Astrocyte (in vitro differentiated cells and primary cell): ENCODE results near the gene GZMM. TPM values are rescaled to one million over a fixed set of nuclear protein-coding genes. Genes with fewer than 3 reads are reported as not detected.

Experiments used
- DNase-seq: peaks from one replicate; pipeline ENCODE4 v3.0.0-alpha.2; 2010; ENCODE audit warnings: low read depth
- FAIRE-seq: peaks from 2 replicates; lab custom pipeline; 2011; peaks lifted over from hg19 to GRCh38; lab: Jason Lieb, UNC
- H2AFZ ChIP-seq: 2 replicates; pipeline ENCODE4 v1.6.0; 2012; ENCODE audit warnings: low read depth, low read length, inconsistent platforms
- H3K27ac ChIP-seq: 2 replicates; pipeline ENCODE4 v1.5.1; 2011; ENCODE audit warnings: low read depth, low read length, inconsistent platforms
- H3K27me3 ChIP-seq: 2 replicates; pipeline ENCODE4 v1.6.0; 2011; ENCODE audit warnings: low read length, inconsistent platforms; ENCODE audit not compliant: insufficient read depth
- H3K36me3 ChIP-seq: 2 replicates; pipeline ENCODE4 v1.5.1; 2011; ENCODE audit warnings: low read length, inconsistent platforms; ENCODE audit not compliant: insufficient read depth
- H3K4me1 ChIP-seq: 2 replicates; pipeline ENCODE4 v1.5.1; 2011; ENCODE audit warnings: low read length, inconsistent platforms; ENCODE audit not compliant: insufficient read depth
- H3K4me2 ChIP-seq: 2 replicates; pipeline ENCODE4 v1.6.0; 2012; ENCODE audit warnings: low read length, inconsistent platforms
- H3K4me3 ChIP-seq: 2 replicates; pipeline ENCODE4 v1.5.1; 2011; ENCODE audit warnings: low read depth, mild to moderate bottlenecking, low read length, inconsistent platforms; ENCODE audit not compliant: insufficient read depth
- H3K79me2 ChIP-seq: 2 replicates; pipeline ENCODE4 v1.6.0; 2012; ENCODE audit warnings: mild to moderate bottlenecking, low read length, inconsistent platforms; ENCODE audit not compliant: insufficient read depth
- H3K9ac ChIP-seq: 2 replicates; pipeline ENCODE4 v1.6.0; 2012; ENCODE audit warnings: mild to moderate bottlenecking, low read length, inconsistent platforms
- H3K9me3 ChIP-seq: 2 replicates; pipeline ENCODE4 v1.5.1; 2012; ENCODE audit warnings: low read depth, mild to moderate bottlenecking, low read length, inconsistent platforms; ENCODE audit not compliant: insufficient read depth
- H4K20me1 ChIP-seq: 2 replicates; pipeline ENCODE4 v1.6.0; 2012; ENCODE audit warnings: low read length, inconsistent platforms; ENCODE audit not compliant: insufficient read depth
- H3K27ac Mint-ChIP-seq: one replicate; pipeline ENCODE4 v1.8.0; 2021; ENCODE audit warnings: mild to moderate bottlenecking, mixed read lengths; ENCODE audit not compliant: unreplicated experiment
- H3K27me3 Mint-ChIP-seq: one replicate; pipeline ENCODE4 v1.8.0; 2021; ENCODE audit warnings: low read depth, mixed read lengths; ENCODE audit not compliant: unreplicated experiment
- H3K36me3 Mint-ChIP-seq: one replicate; pipeline ENCODE4 v1.8.0; 2021; ENCODE audit warnings: low read depth, mixed read lengths; ENCODE audit not compliant: unreplicated experiment
- H3K4me1 Mint-ChIP-seq: one replicate; pipeline ENCODE4 v1.8.0; 2021; ENCODE audit warnings: low read depth, mixed read lengths; ENCODE audit not compliant: unreplicated experiment
- H3K4me3 Mint-ChIP-seq: one replicate; pipeline ENCODE4 v1.8.0; 2021; ENCODE audit warnings: mild to moderate bottlenecking, moderate library complexity, mixed read lengths; ENCODE audit not compliant: unreplicated experiment
- H3K9me3 Mint-ChIP-seq: one replicate; pipeline ENCODE4 v1.8.0; 2021; ENCODE audit warnings: mild to moderate bottlenecking, mixed read lengths; ENCODE audit not compliant: unreplicated experiment
- CTCF ChIP-seq: IDR thresholded peaks from 2 replicates; pipeline ENCODE4 v1.5.1; 2011; ENCODE audit warnings: low read depth, mild to moderate bottlenecking, inconsistent platforms, low read length, moderate library complexity; ENCODE audit not compliant: insufficient read depth
- EZH2 ChIP-seq: IDR thresholded peaks from 2 replicates; pipeline ENCODE4 v1.6.1; 2012; ENCODE audit warnings: mild to moderate bottlenecking, low read length, inconsistent platforms; ENCODE audit not compliant: insufficient read depth
- total RNA-seq: library from RNA; stranded (reverse); gene quantifications from 2 replicates; pipeline ENCODE4 v1.2.1, GENCODE V29; 2021

The GZMM gene
- total RNA-seq, 1 donor from 2014 or later = 0.70 TPM

- FAIRE-seq (no peak), DNase-seq (no peak)
- no peaks in the 10 kb centered on the region for H3K36me3 ChIP-seq
- no peaks in the 10 kb centered on the region for H3K9me3 Mint-ChIP-seq
- H3K9me3 ChIP-seq = no peaks in the 10 kb centered on the region
- H4K20me1 ChIP-seq = peaks cover 56% of the 10 kb centered on the region
- H3K27me3 ChIP-seq = no peaks in the 10 kb centered on the region
- peak overlapping the region; percentile 62 for H3K27ac Mint-ChIP-seq
- TF ChIP-seq EZH2 = peak; percentile 53
- no peak for TF ChIP-seq CTCF
- H3K9ac ChIP-seq = no peak overlapping the region
- H3K4me3 Mint-ChIP-seq = peak overlapping the region; percentile 76
- H3K4me3 ChIP-seq = no peak overlapping the region
- peaks cover 22% of the 10 kb centered on the region for H3K4me1 ChIP-seq
- H3K79me2 ChIP-seq = no peaks in the 10 kb centered on the region
- H3K27me3 Mint-ChIP-seq = peaks cover 30% of the 10 kb centered on the region
- H2AFZ ChIP-seq = no peak overlapping the region
- H3K27ac ChIP-seq = no peak overlapping the region
- peak overlapping the region; percentile 76 for H3K4me2 ChIP-seq
- no peaks in the 10 kb centered on the region for H3K36me3 Mint-ChIP-seq
- H3K4me1 Mint-ChIP-seq = peaks cover 3% of the 10 kb centered on the region
Observed at GRCh38 chr19:591099-591958, 47.5 kb downstream of the GZMM start.

- Mint-ChIP-seq H3K4me3 (no peak overlapping the region), H3K9me3 (no peaks in the 10 kb centered on the region), H3K27me3 (peaks cover 32% of the 10 kb centered on the region), H3K27ac (no peak overlapping the region), H3K4me1 (no peaks in the 10 kb centered on the region), H3K36me3 (no peaks in the 10 kb centered on the region)
- Histone ChIP-seq H3K27ac (no peak overlapping the region), H3K4me3 (no peak overlapping the region), H3K4me2 (no peak overlapping the region), H2AFZ (no peak overlapping the region), H3K9me3 (no peaks in the 10 kb centered on the region), H3K27me3 (peaks cover 3% of the 10 kb centered on the region), H3K79me2 (no peaks in the 10 kb centered on the region), H3K4me1 (peaks cover 16% of the 10 kb centered on the region), H4K20me1 (peaks cover 60% of the 10 kb centered on the region), H3K9ac (no peak overlapping the region), H3K36me3 (no peaks in the 10 kb centered on the region)
- TF ChIP-seq CTCF (no peak), EZH2 (no peak)
- no peak for DNase-seq
- FAIRE-seq = no peak
Observed at GRCh38 chr19:592101-592500, 48.2 kb downstream of the GZMM start.

- Mint-ChIP-seq H3K27ac (no peak overlapping the region), H3K27me3 (peaks cover 32% of the 10 kb centered on the region), H3K9me3 (no peaks in the 10 kb centered on the region), H3K4me1 (no peaks in the 10 kb centered on the region), H3K4me3 (no peak overlapping the region), H3K36me3 (no peaks in the 10 kb centered on the region)
- H4K20me1 ChIP-seq = peaks cover 70% of the 10 kb centered on the region
- TF ChIP-seq CTCF (no peak), EZH2 (no peak)
- no peak overlapping the region for H3K4me3 ChIP-seq
- DNase-seq = no peak
- H3K4me1 ChIP-seq = peaks cover 16% of the 10 kb centered on the region
- H3K27me3 ChIP-seq = peaks cover 3% of the 10 kb centered on the region
- no peaks in the 10 kb centered on the region for H3K36me3 ChIP-seq
- FAIRE-seq = no peak
- H3K4me2 ChIP-seq = no peak overlapping the region
- no peak overlapping the region for H3K27ac ChIP-seq
- H2AFZ ChIP-seq = no peak overlapping the region
- no peak overlapping the region for H3K9ac ChIP-seq
- no peaks in the 10 kb centered on the region for H3K79me2 ChIP-seq
- H3K9me3 ChIP-seq = no peaks in the 10 kb centered on the region
Observed at GRCh38 chr19:593055-593454, 49.2 kb downstream of the GZMM start.
